Activated CD4-positive, CD25-positive, alpha-beta regulatory T cell treated with anti-CD3 and anti-CD28 coated beads, Interleukin-2, amount 50 U/mL, for 24 hours (primary cell): ENCODE results near the gene RWDD3.

Source experiments
- ATAC-seq, 2 donors: fragments of 150-1000 bp; cut with Tn5 transposase; one replicate each; pipeline ENCODE4 v1.10.0; 2021; ENCODE audit warnings: mild to moderate bottlenecking in 1 of 2, moderate library complexity in 1 of 2

RWDD3 gene

DNA sequence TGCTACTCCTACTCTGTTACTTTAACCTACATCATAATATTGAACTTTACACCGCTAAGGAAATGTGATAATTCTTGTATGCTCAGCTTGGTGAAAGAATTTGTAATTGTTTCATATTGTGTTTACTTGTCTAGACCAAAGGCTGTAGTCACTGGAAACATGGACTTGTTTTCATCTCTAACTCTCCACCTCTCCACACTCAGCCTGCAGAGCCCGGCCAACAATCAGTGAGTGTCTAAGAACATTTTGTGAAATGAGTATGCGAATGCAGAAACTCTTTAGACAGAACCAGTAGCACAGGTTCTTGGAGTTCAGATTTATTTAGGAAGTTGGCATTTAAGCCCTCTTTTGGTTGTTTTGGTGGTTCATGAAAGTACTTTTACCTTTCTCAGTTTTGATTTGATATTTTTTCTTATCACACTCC, 3.2 kb upstream of the RWDD3 start:
- ATAC-seq, result no peak

DNA sequence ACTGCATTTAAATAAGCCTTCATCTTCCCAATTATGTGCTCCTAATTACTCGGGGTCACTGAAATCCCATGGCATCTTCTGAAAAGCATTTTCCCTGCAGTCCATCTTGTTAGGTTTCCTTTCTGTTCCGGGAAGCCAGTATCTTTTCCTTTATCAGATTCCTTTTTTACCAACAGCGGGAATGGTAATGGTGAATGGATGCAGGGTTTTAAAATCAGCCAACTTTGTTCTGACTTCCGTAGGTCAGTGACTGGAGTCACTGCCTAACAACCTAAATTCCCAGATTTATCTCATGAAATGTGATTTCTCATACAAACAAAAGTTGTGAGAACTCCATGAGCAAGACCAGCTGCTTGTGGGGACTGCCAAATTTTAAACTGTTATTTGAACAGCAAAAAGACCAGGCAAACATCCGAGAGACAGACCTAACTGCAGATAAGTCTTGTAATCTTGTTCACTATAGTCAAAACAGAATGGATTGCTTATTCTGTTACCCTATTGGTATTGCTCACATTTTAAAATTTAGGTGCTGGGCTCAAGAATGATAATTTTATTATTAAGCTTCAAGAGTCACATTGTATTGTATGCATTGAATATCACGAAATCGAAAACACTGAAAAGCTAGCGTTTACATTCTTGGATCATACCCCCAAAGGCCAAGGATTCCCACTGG, 1.2 kb upstream of the RWDD3 start:
- no peak for ATAC-seq

DNA sequence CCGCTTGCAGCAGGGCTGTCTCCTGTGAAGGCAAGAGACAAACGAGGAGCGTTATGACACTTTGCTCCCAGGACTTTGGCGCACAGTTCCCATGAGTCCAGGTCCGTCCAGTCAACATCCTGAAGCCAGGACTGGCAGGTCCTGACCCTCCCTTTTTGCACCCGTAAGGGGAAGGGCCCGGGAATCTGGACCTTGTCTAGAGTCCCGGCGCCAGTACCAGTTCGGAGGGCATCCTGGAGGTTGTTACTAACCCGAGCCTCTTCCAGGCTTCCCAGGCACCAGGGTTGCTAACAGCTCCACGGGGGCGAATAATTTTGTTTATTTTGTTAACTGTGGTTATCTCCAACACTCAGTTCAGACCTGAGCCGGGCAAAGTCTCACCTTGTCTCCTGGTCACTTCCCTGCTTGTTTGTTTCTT, 682 bp upstream of the RWDD3 start:
- ATAC-seq, result no peak

DNA sequence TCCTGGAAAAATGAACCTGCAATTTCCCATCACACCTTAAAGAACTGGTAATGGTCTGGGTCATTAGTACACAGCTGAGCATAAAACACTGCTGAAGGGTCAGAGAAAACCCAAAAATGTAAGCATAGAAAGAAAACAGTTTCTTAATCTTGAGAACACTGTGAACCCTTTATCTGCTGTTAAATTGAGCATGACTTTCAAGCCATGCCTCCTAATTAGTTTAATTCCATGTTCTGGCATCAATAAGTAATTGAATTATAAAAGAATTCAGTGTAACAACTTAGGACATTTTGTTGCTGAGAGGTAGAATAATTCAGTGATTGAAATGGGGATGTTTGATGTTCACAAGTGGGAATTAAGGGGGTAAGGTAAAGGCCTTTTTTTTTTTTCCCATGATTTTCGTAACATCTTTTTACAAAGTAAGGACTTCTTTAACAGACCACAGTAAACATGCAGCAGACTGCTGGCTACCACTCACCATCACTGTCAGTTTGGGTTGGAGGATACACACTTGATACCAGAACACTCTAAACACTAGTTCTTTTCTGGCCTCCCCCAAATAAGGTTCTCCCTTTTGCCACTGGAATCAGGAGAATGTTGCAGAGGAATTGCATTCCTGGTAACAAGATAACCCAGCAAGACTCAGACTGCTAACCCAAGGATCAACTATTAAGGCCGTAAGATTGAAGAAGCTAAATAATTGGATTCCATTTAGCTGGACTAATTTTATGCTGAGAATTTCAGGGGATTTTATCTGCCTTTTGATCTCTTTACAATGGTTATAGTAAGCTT, 3.0 kb downstream of the RWDD3 start:
- ATAC-seq, result no peak

DNA sequence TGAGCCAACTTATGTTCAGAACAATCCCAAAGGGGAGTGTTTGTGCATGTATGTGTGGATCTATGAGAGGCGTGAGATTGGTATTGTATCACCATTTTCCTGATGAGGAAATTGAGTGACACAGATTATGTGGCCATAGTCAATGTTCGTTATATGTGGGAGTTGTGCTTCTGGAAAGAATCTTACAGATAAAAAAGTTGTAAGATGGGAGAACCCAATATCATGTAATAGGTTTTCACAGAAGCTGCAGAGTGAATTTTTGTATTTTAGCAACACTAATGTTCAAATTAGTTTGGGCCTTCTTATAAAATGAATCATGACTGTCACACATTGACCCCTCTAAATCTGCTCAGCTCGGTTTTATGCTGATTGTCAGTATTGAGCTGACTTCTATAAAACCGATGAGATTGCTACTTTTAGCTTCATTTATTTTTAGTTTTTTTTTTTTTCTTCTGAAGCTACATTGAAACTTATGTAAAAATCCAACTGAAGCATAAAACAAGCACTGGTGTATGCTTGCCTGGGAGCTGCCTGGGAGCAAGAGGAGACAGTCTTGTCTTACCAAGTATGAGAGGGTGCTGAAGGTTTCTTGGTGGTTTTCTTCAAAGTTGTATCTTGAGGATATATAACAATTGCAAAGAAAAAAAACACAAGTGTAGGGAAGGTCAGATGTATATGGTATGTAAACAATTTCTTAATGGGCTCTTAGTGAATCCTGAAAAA, 4.1 kb downstream of the RWDD3 start:
- no peak for ATAC-seq

DNA sequence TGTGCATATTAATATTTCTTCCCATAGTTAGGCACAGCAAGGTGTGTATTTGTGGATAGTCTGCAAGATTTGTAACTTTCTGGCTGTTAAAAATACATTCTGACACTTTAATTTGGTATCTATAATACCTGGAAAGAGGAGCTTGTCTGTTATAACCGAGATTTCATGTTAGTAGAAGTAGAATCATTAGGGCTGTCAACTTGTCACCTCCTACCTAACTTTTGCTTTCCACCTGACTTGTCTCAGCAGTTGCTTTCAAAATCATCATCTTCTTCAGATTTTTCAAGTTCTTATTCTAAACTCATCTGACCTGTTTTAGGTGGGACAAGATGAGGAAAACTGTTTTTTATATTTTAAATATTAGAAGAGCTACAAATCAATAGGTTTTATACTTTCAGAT, 11.0 kb downstream of the RWDD3 start:
- no peak for ATAC-seq

DNA sequence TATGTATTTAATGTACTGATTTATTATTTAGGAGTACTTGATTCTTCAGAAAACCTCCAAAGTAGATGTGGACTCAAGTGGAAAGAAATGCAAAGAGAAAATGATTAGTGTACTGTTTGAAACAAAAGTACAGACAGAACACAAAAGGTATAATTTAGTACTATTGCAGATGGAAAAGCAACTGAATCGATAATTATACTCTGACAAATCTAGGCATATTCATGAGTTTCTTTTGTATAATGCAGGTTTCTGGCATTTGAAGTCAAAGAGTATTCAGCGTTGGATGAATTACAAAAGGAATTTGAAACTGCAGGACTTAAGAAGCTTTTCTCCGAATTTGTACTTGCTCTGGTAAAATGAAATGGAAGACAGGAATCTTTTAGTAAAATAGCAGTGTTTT, 12.5 kb downstream of the RWDD3 start:
- ATAC-seq, result no peak

DNA sequence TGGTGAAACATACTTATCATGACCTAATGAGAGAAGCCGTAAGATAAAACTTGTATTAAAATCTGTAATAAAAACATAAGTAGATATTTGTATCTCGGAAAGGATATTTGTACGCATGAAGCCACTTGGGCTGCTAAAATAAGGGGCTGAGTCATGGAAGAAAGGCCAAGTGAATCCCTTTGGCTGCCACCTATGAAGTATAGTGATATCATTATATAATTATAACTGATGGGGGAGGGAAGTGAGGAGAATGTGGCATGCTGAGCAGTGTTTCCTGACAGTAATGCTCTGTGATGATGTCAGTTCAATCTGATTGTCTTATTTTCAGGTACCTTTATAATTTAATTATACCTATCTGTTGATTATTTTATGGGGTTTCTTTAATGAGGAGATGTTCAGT, 13.6 kb downstream of the RWDD3 start:
- ATAC-seq, result no peak

DNA sequence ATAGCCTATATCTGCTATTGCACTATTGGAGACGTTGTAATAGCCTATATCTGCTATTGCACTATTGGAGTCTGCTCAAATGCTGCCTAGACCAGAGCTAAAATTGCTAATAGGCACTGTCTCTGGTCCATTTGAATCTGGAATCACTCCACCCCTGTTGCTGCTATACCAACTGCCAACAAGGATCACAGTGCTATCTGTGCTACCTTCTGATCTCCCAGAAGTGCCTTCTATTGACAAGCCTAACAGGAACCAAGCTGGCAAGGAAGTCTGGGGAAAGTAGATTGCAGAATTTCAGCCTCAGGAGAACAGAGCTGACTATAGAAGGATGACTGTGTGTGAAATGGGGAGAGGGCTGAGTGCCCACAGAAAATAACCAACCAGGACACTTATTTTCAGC, 15.9 kb downstream of the RWDD3 start:
- ATAC-seq, result no peak

DNA sequence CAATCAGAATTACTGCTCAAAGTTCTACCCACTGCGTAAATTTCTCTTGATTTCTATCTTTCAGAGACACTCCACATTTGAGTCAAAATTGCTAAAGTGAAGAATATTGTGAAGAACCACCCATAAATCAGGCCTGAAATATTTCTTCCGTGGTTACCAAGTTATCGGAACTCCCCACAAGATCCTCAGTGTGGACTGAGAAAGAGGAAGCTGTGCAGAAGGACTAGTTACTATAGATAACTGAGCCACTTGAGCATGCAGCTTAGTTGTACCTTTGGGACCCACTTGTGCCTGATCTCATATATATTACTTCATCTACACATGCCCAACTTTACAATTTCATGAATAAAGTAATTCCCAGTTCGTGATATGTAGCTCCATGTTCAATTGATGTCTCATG, 18.4 kb downstream of the RWDD3 start:
- no peak for ATAC-seq

DNA sequence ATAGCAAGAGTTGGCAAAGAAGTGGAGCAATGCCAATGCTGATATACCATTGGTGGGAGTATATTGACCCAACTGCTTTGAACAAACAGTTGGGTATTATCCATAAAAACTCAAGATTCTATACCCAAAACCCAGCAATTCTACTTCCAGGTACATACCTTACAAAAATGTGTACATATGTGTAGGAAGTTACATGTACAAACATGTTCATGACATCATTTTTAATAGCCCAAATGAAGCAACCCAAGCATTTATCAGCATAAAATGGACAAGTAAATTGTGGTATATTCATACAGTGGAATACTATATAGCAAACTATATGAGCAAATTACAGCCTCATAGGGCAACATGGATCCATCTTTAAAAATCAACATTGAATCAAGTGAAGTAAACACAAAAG, 20.9 kb downstream of the RWDD3 start:
- ATAC-seq, result no peak

DNA sequence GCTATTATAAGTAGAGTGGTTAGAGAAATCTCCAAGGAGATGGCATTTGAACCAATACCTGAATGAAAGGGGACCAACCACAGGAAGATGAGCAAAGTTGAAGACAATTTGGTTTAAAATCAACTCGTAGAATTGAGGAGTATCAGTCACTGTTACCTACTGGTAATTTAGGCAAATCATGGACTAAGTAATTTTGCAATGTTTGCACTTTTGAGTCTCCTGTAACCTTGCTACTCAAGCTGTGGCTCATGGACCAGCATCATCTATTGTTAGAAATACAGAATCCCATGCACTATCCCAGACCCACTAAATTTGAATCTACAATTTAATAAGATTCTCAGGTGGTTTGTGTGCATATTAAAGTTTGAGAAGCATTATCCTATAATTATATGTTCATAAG, 21.8 kb downstream of the RWDD3 start:
- no peak for ATAC-seq

DNA sequence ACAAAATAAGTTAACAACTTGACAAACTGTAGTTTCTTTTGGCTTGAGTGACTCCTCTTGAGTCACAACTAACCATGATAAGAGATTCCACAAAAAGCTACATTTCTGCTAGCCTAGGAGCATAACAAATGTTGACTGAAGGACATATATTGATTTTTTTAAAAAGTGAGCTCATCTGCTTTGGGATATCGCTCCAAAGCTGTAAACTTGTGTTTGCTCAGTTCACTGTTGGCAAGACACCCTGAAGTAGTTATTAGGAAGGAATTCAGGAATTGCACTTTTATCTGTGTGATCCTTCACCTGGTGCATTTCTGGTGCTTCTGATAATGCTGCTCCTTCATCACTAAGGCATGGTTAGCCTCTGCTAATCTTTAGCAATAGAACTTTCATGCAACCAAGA, 23.7 kb downstream of the RWDD3 start:
- no peak for ATAC-seq

DNA sequence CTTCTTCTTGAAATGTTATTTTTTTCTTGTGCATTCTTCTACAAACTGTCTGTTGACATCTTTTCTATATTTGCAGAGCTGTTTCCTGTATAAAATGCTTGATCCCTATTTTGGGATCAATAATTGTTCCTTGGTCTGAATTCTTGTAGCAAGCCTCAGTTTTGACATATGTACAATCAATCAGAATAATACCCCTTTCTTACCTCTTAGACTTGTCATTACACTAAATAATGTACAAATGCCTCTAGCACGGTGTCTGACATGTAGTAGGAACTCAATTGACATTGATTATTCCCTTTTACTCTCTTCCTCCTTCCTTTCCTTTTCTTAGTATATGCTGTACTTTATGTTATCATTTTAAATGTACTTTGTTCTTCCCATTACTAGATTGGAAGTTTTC, 25.2 kb downstream of the RWDD3 start:
- no peak for ATAC-seq

DNA sequence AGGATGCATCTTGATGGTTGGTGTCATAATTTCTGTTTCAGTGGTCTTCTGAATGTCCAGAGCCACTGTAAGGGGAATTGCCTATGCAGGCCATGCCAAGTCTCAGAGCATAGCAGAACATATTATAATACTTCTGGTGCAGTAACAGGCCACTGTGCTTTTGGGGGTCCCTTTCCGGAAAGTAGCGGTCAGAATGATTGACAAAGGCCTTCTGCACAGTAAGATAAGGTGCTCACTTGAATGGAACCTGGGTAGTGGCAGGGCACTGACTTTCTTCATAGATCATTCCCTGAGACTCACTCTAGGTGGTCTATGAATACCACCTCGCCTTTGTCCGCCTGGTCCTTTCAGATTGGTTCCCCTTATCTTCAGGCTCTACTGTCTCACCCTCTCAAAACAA, 28.9 kb downstream of the RWDD3 start:
- no peak for ATAC-seq

DNA sequence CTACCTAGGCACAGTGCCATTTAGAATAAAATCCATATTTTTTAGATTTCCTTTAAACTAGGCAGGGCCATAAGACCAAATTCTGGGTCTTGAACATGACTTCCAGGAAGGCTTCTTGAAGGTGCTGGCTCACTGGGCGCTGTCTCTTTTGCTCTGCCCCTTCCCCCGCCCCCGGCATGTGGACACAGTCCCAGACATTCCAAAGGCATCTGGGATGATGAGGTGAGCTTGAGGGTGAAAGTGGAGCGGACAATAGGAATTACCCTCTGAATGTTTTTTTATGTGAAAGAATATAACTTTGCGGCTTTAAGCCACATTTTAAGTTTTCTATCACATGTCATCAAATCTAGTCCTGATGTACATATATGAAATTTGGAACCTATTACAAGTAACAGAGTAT, 29.4 kb downstream of the RWDD3 start:
- no peak for ATAC-seq

DNA sequence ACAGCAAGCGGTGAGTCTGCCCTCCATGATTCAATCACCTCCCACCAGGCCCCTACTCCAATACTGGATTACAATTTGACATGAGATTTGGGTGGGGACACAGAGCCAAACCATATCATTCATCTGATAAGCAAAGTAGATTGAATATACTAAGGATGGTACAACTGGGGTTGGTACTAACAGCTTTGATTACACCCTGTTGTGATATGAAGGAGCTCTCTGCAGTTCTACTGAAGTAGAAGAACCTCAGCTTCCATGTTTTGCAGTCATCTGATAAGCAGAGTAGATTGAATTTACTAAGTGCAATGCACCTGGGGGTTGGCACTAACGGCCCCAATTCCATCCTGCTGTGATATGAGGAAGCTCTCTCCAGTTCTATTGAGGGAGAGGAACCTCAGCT, 31.1 kb downstream of the RWDD3 start:
- no peak for ATAC-seq

DNA sequence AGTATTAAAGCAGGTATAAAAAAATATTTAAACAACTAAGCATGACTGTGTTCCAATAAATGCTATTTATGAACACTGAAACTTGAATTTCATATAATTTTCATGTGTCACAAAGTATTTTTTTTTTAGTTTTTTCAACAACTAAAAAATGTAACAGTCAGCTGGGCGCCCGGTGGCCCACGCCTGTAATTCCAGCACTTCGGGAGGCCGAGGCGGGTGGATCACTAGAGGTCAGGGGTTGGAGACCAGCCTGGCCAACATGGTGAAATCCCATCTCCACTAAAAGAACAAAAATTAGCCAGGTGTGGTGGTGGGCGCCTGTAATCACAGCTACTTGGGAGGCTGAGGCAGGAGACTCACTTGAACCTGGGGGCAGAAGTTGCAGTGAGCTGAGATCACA, 42.4 kb downstream of the RWDD3 start:
- no peak for ATAC-seq

DNA sequence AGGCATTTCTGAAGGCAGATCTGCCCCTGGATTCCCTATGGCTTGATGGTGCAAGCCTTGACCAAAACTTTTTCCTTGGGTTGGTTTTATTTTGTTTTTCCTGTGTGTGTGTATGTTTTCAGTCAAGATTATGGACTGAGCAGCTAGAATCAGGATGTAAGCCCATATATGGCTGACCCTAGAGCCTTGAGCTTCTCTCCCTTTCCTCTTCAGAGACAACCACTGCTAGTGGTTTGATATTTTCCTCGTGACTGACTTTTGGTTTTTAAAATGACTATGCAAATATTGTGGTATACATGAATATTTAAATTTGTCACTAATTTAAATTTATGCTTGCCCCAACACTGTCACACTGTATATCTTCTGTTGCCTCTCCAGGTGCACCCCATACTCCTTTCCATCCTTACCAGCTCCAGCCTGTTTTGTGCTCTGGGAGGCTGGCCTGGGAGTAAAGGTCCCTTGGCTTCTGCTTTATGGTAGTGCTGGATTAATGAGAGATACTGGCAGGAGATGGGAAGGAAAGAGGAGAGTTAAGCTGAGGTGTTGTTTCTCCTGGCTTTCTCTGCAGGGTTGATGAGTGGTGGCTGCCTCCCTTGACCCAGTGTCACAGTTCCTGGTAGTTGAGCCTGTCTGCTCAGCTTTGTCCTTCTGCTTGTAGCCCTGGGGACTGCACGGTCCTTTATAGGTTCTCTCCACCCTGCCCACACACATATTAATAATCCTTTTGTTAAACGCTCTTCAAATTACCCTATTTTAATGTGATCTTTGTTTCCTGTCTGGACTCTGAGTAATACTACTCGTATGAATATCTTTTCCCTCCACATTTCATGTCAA, 44.4 kb downstream of the RWDD3 start:
- ATAC-seq, result peak in 1 of 2 donors; percentile 38

DNA sequence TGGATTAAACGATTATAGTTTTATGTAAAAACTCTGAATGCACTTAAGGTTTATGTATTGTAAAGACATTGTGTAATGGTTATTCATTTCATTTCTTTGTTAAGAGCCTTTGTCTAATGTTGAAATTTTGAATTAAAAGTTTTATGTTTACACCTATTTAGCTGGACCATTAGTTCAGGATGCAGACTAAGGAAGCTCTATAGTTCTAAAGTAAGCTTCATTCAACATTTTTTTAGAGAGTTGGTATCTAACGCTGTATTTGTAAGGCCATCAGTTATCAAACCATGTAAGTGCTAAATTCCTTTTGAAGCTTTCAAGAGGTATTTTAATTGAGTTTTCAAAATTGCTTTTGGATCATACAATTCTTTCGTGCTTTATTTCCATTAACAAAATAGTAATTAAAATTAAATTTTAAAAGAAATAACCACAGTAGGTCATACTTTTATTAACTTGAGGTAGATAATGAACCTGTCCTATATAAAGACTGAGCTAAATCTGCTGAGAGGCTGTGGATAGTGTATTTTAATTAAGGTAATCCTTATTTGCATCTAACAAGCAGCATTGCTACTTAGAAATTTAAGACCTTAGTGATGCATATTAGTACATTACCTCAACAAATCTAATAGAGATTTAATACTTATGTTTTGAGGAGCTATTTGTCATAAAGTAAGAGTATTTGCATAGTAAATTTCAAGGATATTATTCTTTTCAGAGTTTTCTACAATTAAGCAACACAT, 47.9 kb downstream of the RWDD3 start:
- no peak for ATAC-seq

DNA sequence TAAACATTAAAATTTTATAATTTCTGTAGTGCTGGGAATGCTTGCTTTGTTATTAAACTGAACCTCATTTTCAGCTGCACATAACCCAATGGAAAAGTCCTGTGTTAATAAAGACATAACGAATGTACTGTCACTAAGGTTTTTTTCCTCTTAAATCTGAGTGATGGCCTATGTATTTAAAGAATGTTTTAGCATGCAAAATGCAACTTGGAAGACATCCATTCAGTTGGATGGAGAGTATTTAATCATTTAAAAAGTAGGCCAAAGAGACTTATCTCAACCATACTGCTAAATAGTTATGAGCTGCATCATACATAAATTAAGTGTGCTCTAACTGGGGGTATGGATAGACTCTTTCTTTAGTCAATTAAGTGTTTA, 48.5 kb downstream of the RWDD3 start:
- no peak for ATAC-seq

DNA sequence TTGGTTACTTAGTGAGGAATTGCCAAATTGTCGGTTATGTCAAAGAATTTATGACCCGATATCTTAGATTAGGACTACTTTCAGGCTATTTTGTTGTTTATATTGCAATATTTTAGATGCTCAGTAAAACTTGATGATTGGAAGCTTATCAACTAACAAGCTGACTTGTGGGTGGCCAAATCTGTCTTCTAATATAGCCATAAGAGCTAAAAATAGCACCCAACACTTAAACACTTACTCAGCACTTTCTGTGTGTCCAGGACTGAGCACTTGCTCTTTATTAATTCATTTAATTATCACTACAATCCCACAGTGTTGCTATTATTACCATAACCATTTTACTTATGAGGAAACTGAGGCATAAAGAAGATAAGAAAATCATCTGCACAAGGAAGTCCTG, 50.4 kb downstream of the RWDD3 start:
- no peak for ATAC-seq
